NCI-H748 treated with DMSO at 0.1 percent for 48 hours (cell line): ENCODE results near the gene MYLK4.

Experiments
- DNase-seq: peaks from one replicate; lab custom pipeline; 2025; lab: John Stamatoyannopoulos, UW

Gene MYLK4

GRCh38 chr6:2658788-2659187, 91.9 kb downstream of the MYLK4 start:
- no peak for DNase-seq

GRCh38 chr6:2656460-2657079, 94.2 kb downstream of the MYLK4 start:
- no peak for DNase-seq

- DNase-seq, result no peak
Observed at GRCh38 chr6:2655844-2656433, 94.8 kb downstream of the MYLK4 start.

GRCh38 chr6:2653369-2654032, 97.2 kb downstream of the MYLK4 start:
- DNase-seq, result no peak

- DNase-seq, result no peak
Observed at GRCh38 chr6:2652611-2653010, 98.1 kb downstream of the MYLK4 start.

GRCh38 chr6:2651961-2652360, 98.8 kb downstream of the MYLK4 start:
- no peak for DNase-seq

GRCh38 chr6:2651536-2651935, 99.2 kb downstream of the MYLK4 start:
- DNase-seq, result no peak

GRCh38 chr6:2646346-2646745, 104.4 kb downstream of the MYLK4 start:
- no peak for DNase-seq

- no peak for DNase-seq
Observed at GRCh38 chr6:2643935-2644539, 106.7 kb downstream of the MYLK4 start.

GRCh38 chr6:2643130-2643529, 107.6 kb downstream of the MYLK4 start:
- no peak for DNase-seq

- no peak for DNase-seq
Observed at GRCh38 chr6:2641044-2641725, 109.5 kb downstream of the MYLK4 start.

- no peak for DNase-seq
Observed at GRCh38 chr6:2640551-2640950, 110.2 kb downstream of the MYLK4 start.

- no peak for DNase-seq
Observed at GRCh38 chr6:2639896-2640295, 110.8 kb downstream of the MYLK4 start.

- DNase-seq, result no peak
Observed at GRCh38 chr6:2639167-2639566, 111.6 kb downstream of the MYLK4 start.

GRCh38 chr6:2636672-2637071, 114.0 kb downstream of the MYLK4 start:
- no peak for DNase-seq

- DNase-seq, result no peak
Observed at GRCh38 chr6:2635911-2636310, 114.8 kb downstream of the MYLK4 start.

- peak; percentile 89 for DNase-seq
Observed at GRCh38 chr6:2634139-2634964, 116.4 kb downstream of the MYLK4 start.

- DNase-seq, result no peak
Observed at GRCh38 chr6:2633736-2634135, 117.0 kb downstream of the MYLK4 start.

- DNase-seq, result no peak
Observed at GRCh38 chr6:2632976-2633584, 117.6 kb downstream of the MYLK4 start.

- DNase-seq, result no peak
Observed at GRCh38 chr6:2632368-2632767, 118.4 kb downstream of the MYLK4 start.

- no peak for DNase-seq
Observed at GRCh38 chr6:2630891-2631571, 119.7 kb downstream of the MYLK4 start.
